ENCODE measurements around the gene ZNF337. TPM values are rescaled to one million over a fixed set of nuclear protein-coding genes. Genes with fewer than 3 reads are reported as not detected.

The ZNF337 gene
- total and polyA plus RNA-seq, 2 donors (not counting 1 experiment from before 2014, with no cell fraction given), result 7.1 to 24.9 TPM

DNA sequence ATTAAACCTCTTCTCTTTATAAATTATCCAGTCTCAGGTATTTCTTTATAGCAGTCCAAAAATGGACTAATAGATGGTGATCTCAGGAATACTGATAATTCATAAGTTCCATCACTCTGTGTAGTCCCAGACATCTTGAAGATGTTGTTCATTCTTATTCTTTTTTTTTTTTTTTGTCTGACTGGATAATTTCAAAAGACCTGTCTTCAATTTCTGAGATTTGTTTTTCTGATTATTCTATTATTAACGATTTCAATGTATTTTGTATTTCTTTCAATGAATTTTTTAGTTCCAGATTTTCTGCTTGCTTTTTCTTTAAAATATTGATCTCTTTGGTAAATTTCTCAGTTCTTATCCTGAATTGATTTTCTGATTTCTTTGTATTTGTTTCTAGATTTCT, 29.7 kb upstream of the ZNF337 start:
- DNase-seq (ENCODE audit: low read depth in 2 of 2), result no peak
- H3K79me2 ChIP-seq (ENCODE audit: control insufficient read depth, insufficient read depth, low read length), result no peaks in the 10 kb centered on the region
- no peaks in the 10 kb centered on the region for H3K36me3 ChIP-seq (ENCODE audit: control insufficient read depth, insufficient read depth, low read length)
- H3K9me3 ChIP-seq (ENCODE audit: control insufficient read depth, insufficient read depth, low read depth, low read length), result no peaks in the 10 kb centered on the region
- H3K27ac ChIP-seq (ENCODE audit: insufficient read depth, low read length), result no peak overlapping the region
- no peaks in the 10 kb centered on the region for H3K27me3 ChIP-seq (ENCODE audit: control insufficient read depth, insufficient read depth, low read length)
- no peaks in the 10 kb centered on the region for H4K20me1 ChIP-seq (ENCODE audit: control insufficient read depth, extremely low read depth, insufficient read depth, low read length)
- no peak overlapping the region for H3K4me3 ChIP-seq (replicated peaks in 1 of 4; ENCODE audit: control extremely low read depth in 1 of 4, insufficient read depth in 1 of 4, low read depth in 3 of 4, low read length in 4 of 4)
- H3K4me1 ChIP-seq (ENCODE audit: control insufficient read depth, extremely low read depth, insufficient read depth, low read length), result no peaks in the 10 kb centered on the region
- no peak overlapping the region for H3K4me2 ChIP-seq (ENCODE audit: extremely low read depth, insufficient read depth, low read length)
- TF ChIP-seq, protein P1, sequence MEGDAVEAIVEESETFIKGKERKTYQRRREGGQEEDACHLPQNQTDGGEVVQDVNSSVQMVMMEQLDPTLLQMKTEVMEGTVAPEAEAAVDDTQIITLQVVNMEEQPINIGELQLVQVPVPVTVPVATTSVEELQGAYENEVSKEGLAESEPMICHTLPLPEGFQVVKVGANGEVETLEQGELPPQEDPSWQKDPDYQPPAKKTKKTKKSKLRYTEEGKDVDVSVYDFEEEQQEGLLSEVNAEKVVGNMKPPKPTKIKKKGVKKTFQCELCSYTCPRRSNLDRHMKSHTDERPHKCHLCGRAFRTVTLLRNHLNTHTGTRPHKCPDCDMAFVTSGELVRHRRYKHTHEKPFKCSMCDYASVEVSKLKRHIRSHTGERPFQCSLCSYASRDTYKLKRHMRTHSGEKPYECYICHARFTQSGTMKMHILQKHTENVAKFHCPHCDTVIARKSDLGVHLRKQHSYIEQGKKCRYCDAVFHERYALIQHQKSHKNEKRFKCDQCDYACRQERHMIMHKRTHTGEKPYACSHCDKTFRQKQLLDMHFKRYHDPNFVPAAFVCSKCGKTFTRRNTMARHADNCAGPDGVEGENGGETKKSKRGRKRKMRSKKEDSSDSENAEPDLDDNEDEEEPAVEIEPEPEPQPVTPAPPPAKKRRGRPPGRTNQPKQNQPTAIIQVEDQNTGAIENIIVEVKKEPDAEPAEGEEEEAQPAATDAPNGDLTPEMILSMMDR (conservative IDR thresholded peaks at IDR 0.05 in 1 of 2, IDR thresholded peaks at IDR 0.05 in 1 of 2; ENCODE audit: low read depth in 1 of 2, low read length in 2 of 2), result no peak
- no peak for TF ChIP-seq EZH2 (IDR thresholded peaks at IDR 0.05; ENCODE audit: low read length, missing control alignments)
- no peak overlapping the region for H2AFZ ChIP-seq (ENCODE audit: low read length)
- H3K9ac ChIP-seq (ENCODE audit: insufficient read depth, low read length), result no peak overlapping the region

DNA sequence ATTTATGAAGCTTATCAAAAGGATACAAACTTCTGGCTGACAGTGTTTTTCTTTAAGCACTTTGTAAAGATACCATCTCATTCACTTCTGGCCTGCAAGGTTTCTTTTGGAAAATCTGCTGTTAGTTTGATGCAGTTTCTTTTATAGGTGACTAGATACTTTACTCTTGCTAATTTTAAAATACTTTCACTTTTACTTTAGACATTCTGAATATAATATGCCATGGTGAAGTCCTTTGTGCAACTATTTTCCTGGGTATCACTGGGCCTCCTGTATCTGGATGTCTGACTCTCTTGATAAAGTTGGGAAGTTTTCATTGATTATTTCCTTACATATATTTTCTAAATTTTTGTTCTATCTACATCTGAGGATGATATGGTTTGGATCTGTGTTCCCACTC, 29.0 kb upstream of the ZNF337 start:
- TF ChIP-seq EZH2 (IDR thresholded peaks at IDR 0.05; ENCODE audit: low read length, missing control alignments), result no peak
- TF ChIP-seq, protein P1 (conservative IDR thresholded peaks at IDR 0.05 in 1 of 2, IDR thresholded peaks at IDR 0.05 in 1 of 2; ENCODE audit: low read depth in 1 of 2, low read length in 2 of 2), result no peak
- H3K4me3 ChIP-seq (replicated peaks in 1 of 4; ENCODE audit: control extremely low read depth in 1 of 4, insufficient read depth in 1 of 4, low read depth in 3 of 4, low read length in 4 of 4), result no peak overlapping the region

DNA sequence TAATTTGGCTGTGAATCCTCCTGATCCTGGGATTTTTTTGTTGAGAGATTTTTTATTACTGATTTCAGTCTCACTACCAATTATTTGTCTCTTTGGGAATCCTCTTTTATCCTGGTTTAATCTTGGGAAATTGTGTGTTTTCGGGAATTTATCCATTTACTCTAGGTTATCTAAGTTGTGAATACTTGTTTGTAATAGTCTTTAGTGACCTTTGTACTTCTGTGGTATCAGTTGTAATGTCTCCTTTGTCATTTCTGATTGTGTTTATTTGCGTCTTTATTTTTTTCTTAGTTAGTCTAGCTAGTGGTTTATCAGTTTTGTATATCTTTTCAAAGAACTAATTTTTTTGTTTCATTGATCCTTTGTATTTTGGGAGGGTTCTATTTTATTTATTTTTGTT, 27.3 kb upstream of the ZNF337 start:
- Histone ChIP-seq H3K4me1 (ENCODE audit: control insufficient read depth, extremely low read depth, insufficient read depth, low read length) (no peaks in the 10 kb centered on the region), H3K9me3 (ENCODE audit: control insufficient read depth, insufficient read depth, low read depth, low read length) (no peaks in the 10 kb centered on the region), H2AFZ (ENCODE audit: low read length) (no peak overlapping the region), H4K20me1 (ENCODE audit: control insufficient read depth, extremely low read depth, insufficient read depth, low read length) (no peaks in the 10 kb centered on the region), H3K9ac (ENCODE audit: insufficient read depth, low read length) (no peak overlapping the region), H3K36me3 (ENCODE audit: control insufficient read depth, insufficient read depth, low read length) (no peaks in the 10 kb centered on the region), H3K4me2 (ENCODE audit: extremely low read depth, insufficient read depth, low read length) (no peak overlapping the region), H3K79me2 (ENCODE audit: control insufficient read depth, insufficient read depth, low read length) (no peaks in the 10 kb centered on the region), H3K4me3 (replicated peaks in 1 of 4; ENCODE audit: control extremely low read depth in 1 of 4, insufficient read depth in 1 of 4, low read depth in 3 of 4, low read length in 4 of 4) (no peak overlapping the region), H3K27ac (ENCODE audit: insufficient read depth, low read length) (no peak overlapping the region), H3K27me3 (ENCODE audit: control insufficient read depth, insufficient read depth, low read length) (no peaks in the 10 kb centered on the region)
- DNase-seq (ENCODE audit: low read depth in 2 of 2), result no peak
- no peak for TF ChIP-seq EZH2 (IDR thresholded peaks at IDR 0.05; ENCODE audit: low read length, missing control alignments)
- TF ChIP-seq, protein P1 (conservative IDR thresholded peaks at IDR 0.05 in 1 of 2, IDR thresholded peaks at IDR 0.05 in 1 of 2; ENCODE audit: low read depth in 1 of 2, low read length in 2 of 2), result no peak

More for the DNA sequence above, 29.0 kb upstream of the ZNF337 start:
- Histone ChIP-seq H3K4me1 (ENCODE audit: control insufficient read depth, extremely low read depth, insufficient read depth, low read length) (no peaks in the 10 kb centered on the region), H3K4me2 (ENCODE audit: extremely low read depth, insufficient read depth, low read length) (no peak overlapping the region), H3K27ac (ENCODE audit: insufficient read depth, low read length) (no peak overlapping the region), H3K9me3 (ENCODE audit: control insufficient read depth, insufficient read depth, low read depth, low read length) (no peaks in the 10 kb centered on the region), H4K20me1 (ENCODE audit: control insufficient read depth, extremely low read depth, insufficient read depth, low read length) (no peaks in the 10 kb centered on the region), H3K79me2 (ENCODE audit: control insufficient read depth, insufficient read depth, low read length) (no peaks in the 10 kb centered on the region), H3K36me3 (ENCODE audit: control insufficient read depth, insufficient read depth, low read length) (no peaks in the 10 kb centered on the region), H2AFZ (ENCODE audit: low read length) (no peak overlapping the region), H3K27me3 (ENCODE audit: control insufficient read depth, insufficient read depth, low read length) (no peaks in the 10 kb centered on the region), H3K9ac (ENCODE audit: insufficient read depth, low read length) (no peak overlapping the region)
- DNase-seq (ENCODE audit: low read depth in 2 of 2), result no peak
